Suprapubic skin (tissue), 4 donors: ENCODE results near the gene NPC1L1. TPM values are rescaled to one million over a fixed set of nuclear protein-coding genes. Genes with fewer than 3 reads are reported as not detected.

Source experiments
- DNase-seq, 2 donors: peaks; one replicate each; pipeline ENCODE4 v3.0.0-alpha.2; 2019; ENCODE audit warnings: low spot score in 2 of 2
- H3K27ac ChIP-seq: fragments of 200-600 bp; sonication (generic); one replicate; pipeline ENCODE4 v1.5.1; 2019
- H3K27me3 ChIP-seq: fragments of 200-600 bp; sonication (generic); one replicate; pipeline ENCODE4 v1.5.1; 2019
- H3K36me3 ChIP-seq: fragments of 200-600 bp; sonication (generic); one replicate; pipeline ENCODE4 v1.5.1; 2019
- H3K4me1 ChIP-seq: fragments of 200-600 bp; sonication (generic); one replicate; pipeline ENCODE4 v1.5.1; 2019
- H3K4me3 ChIP-seq: fragments of 200-600 bp; sonication (generic); one replicate; pipeline ENCODE4 v1.5.1; 2019; ENCODE audit warnings: mild to moderate bottlenecking
- H3K9me3 ChIP-seq: fragments of 200-600 bp; sonication (generic); one replicate; pipeline ENCODE4 v1.5.1; 2019
- CTCF ChIP-seq, 2 donors: fragments of 200-600 bp in 1 of 2; fragments of 450-650 bp in 1 of 2; sonication (generic) in 1 of 2; IDR thresholded peaks; one replicate each; pipeline ENCODE4 v1.5.1; 2016 to 2019; ENCODE audit warnings: antibody characterized with exemption in 2 of 2, mild to moderate bottlenecking in 1 of 2, moderate library complexity in 1 of 2
- EP300 ChIP-seq: sonication (generic); formaldehyde crosslinking; IDR thresholded peaks from one replicate; pipeline ENCODE4 v1.6.1; 2017; ENCODE audit warnings: antibody characterized with exemption
- POLR2A ChIP-seq, 2 donors: fragments of 450-650 bp; IDR thresholded peaks; one replicate each; pipeline ENCODE4 v1.6.1; 2017; ENCODE audit warnings: antibody characterized with exemption in 2 of 2, mild to moderate bottlenecking in 2 of 2, moderate library complexity in 2 of 2
- POLR2AphosphoS5 ChIP-seq, 3 donors: sonication (generic); formaldehyde crosslinking; IDR thresholded peaks; one replicate each; pipeline ENCODE4 v1.6.1; 2017; ENCODE audit warnings: antibody characterized with exemption in 3 of 3
- WGBS: methylation state at CpG from one replicate; pipeline ENCODE4 v1.1.5; 2018; 5-methylcytosine and 5-hydroxymethylcytosine counted together
- total RNA-seq, 4 donors: library from RNA; depleted of rRNA; stranded (reverse); fragments of >200 nt; gene quantifications; one replicate each; pipeline ENCODE4 v1.1.0, GENCODE V29; 2016

NPC1L1 gene
- total RNA-seq, 4 donors from 2014 or later = 0.24 TPM; not detected in 3

- Histone ChIP-seq H3K36me3 (no peaks in the 10 kb centered on the region), H3K4me3 (no peak overlapping the region), H3K9me3 (no peaks in the 10 kb centered on the region), H3K4me1 (peaks cover 17% of the 10 kb centered on the region), H3K27me3 (no peaks in the 10 kb centered on the region), H3K27ac (no peak overlapping the region)
- TF ChIP-seq POLR2A (IDR thresholded peaks at IDR 0.05) (no peak), CTCF (IDR thresholded peaks at IDR 0.05) (no peak)
- WGBS = 90% methylated on average over 6 of the region's 6 CpGs
- DNase-seq = no peak
Observed at GRCh38 chr7:44541876-44542610, 913 bp upstream of the NPC1L1 start.

- WGBS = 40% methylated on average over 1 of the region's 5 CpGs
- Histone ChIP-seq H3K36me3 (no peaks in the 10 kb centered on the region), H3K9me3 (no peaks in the 10 kb centered on the region), H3K27me3 (no peaks in the 10 kb centered on the region), H3K4me1 (peaks cover 17% of the 10 kb centered on the region), H3K27ac (no peak overlapping the region), H3K4me3 (no peak overlapping the region)
- TF ChIP-seq EP300 (no peak), POLR2A (IDR thresholded peaks at IDR 0.05) (no peak), POLR2AphosphoS5 (IDR thresholded peaks at IDR 0.05) (no peak), CTCF (IDR thresholded peaks at IDR 0.05) (no peak)
- no peak for DNase-seq
Observed at GRCh38 chr7:44540592-44541027, 520 bp downstream of the NPC1L1 start.

- WGBS = 93% methylated on average over 25 of the region's 27 CpGs
- Histone ChIP-seq H3K27me3 (no peaks in the 10 kb centered on the region), H3K4me1 (peaks cover 17% of the 10 kb centered on the region), H3K4me3 (no peak overlapping the region), H3K36me3 (no peaks in the 10 kb centered on the region), H3K9me3 (no peaks in the 10 kb centered on the region), H3K27ac (no peak overlapping the region)
- TF ChIP-seq POLR2AphosphoS5 (IDR thresholded peaks at IDR 0.05) = no peak
- DNase-seq = no peak
Observed at GRCh38 chr7:44539669-44540506, 1.2 kb downstream of the NPC1L1 start.

- Histone ChIP-seq H3K9me3 (no peaks in the 10 kb centered on the region), H3K27me3 (no peaks in the 10 kb centered on the region), H3K4me1 (peaks cover 9% of the 10 kb centered on the region), H3K27ac (no peak overlapping the region), H3K4me3 (no peak overlapping the region), H3K36me3 (no peaks in the 10 kb centered on the region)
- WGBS = 80% methylated on average over 24 of the region's 32 CpGs
- no peak for DNase-seq
- TF ChIP-seq POLR2A (IDR thresholded peaks at IDR 0.05) (no peak), POLR2AphosphoS5 (IDR thresholded peaks at IDR 0.05) (no peak), EP300 (no peak), CTCF (IDR thresholded peaks at IDR 0.05) (no peak)
Observed at GRCh38 chr7:44538798-44539668, 2.1 kb downstream of the NPC1L1 start.

- Histone ChIP-seq H3K27ac (no peak overlapping the region), H3K9me3 (no peaks in the 10 kb centered on the region), H3K36me3 (no peaks in the 10 kb centered on the region), H3K4me1 (peaks cover 5% of the 10 kb centered on the region), H3K4me3 (no peak overlapping the region), H3K27me3 (no peaks in the 10 kb centered on the region)
- TF ChIP-seq EP300 (no peak), POLR2AphosphoS5 (IDR thresholded peaks at IDR 0.05) (no peak), CTCF (IDR thresholded peaks at IDR 0.05) (no peak), POLR2A (IDR thresholded peaks at IDR 0.05) (no peak)
- 85% methylated on average over 13 of the region's 17 CpGs for WGBS
- DNase-seq = no peak
Observed at GRCh38 chr7:44538093-44538797, 2.9 kb downstream of the NPC1L1 start.
